Effector CD4-positive, alpha-beta T cell (primary cell): Measurements from ENCODE around the gene USP25.

Experiments
- DNase-seq: peaks from one replicate; pipeline ENCODE4 v3.0.0-alpha.2; 2020
- total RNA-seq: gene quantifications from one replicate; lab custom pipeline; 2026; lab: John Stamatoyannopoulos, UW

The USP25 gene, protein sequence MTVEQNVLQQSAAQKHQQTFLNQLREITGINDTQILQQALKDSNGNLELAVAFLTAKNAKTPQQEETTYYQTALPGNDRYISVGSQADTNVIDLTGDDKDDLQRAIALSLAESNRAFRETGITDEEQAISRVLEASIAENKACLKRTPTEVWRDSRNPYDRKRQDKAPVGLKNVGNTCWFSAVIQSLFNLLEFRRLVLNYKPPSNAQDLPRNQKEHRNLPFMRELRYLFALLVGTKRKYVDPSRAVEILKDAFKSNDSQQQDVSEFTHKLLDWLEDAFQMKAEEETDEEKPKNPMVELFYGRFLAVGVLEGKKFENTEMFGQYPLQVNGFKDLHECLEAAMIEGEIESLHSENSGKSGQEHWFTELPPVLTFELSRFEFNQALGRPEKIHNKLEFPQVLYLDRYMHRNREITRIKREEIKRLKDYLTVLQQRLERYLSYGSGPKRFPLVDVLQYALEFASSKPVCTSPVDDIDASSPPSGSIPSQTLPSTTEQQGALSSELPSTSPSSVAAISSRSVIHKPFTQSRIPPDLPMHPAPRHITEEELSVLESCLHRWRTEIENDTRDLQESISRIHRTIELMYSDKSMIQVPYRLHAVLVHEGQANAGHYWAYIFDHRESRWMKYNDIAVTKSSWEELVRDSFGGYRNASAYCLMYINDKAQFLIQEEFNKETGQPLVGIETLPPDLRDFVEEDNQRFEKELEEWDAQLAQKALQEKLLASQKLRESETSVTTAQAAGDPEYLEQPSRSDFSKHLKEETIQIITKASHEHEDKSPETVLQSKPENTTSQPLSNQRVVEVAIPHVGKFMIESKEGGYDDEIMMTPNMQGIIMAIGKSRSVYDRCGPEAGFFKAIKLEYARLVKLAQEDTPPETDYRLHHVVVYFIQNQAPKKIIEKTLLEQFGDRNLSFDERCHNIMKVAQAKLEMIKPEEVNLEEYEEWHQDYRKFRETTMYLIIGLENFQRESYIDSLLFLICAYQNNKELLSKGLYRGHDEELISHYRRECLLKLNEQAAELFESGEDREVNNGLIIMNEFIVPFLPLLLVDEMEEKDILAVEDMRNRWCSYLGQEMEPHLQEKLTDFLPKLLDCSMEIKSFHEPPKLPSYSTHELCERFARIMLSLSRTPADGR
- total RNA-seq = 130 reads per million, percentile 87 among the genes with 10 or more reads in this experiment

DNA sequence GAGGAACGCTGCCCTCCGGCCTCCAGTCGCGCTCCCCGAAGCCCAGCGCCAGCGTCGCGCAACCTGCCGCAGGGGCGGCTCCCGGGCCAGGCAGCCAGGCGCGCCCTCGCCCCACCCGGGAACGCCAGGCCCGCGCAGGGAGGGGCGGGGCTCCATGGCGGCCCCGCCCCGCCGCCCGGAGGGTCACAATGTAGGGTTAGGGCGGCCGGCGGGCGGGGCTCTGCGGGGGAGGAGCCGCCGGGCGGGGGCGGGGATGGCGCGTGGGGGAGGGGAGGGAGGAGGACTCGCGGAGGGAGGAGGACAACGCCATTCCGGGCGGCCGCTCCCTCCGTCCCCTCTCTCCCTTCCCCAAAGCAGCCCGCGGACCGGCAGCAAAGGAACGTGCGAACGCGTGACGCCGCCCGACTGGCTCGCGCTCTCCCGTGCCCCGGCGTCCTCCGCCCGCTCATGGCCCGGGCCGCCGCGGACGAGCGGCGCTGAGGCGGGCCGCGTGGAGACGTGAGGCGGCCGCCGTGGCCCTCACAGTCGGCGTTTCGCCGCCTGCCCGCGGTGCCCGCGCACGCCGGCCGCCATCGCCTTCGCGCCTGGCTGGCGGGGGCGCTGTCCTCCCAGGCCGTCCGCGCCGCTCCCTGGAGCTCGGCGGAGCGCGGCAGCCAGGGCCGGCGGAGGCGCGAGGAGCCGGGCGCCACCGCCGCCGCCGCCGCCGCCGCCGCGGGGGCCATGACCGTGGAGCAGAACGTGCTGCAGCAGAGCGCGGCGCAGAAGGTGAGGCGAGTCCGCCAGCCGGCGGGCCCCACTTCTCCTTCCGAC, at the start of gene USP25:
USP25 (plus strand) TSS at position 309 of the 810 bp plus-strand sequence; CDS start at position 721, 412 bp downstream.
- DNase-seq = peak; percentile 82

DNA sequence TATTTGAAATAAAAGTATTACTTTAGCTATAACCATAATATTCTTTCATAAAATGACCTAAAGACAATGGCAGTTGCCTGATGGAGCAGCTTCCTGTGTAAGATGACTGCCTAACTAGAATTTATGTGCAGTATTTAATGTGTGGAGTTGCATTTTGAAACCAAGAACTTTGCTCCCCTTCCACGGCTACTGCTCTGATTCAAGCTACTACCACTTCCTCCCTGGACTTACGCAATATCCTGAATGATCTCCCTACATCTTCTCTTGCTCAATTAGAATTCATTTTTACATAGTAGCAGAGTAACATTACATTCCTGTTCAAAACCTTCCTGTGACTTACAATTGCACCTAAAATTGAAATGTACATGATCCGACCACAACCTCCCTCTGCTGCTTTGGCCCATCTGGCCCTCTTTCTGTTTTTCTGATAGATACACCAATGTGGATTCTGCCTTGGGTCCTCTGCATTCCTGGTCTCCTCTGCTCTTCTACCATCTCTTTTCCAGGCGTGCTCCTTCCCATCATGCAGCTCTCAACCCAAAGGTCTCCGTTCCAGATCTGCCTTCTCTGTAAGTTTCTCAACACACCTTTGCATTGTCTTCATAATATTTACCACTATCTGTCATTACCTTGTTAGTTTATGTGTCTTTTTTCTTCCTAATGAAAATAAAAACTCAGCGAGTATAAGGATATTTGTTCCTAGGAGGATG, 47.4 kb upstream of the USP25 start:
- DNase-seq = no peak

DNA sequence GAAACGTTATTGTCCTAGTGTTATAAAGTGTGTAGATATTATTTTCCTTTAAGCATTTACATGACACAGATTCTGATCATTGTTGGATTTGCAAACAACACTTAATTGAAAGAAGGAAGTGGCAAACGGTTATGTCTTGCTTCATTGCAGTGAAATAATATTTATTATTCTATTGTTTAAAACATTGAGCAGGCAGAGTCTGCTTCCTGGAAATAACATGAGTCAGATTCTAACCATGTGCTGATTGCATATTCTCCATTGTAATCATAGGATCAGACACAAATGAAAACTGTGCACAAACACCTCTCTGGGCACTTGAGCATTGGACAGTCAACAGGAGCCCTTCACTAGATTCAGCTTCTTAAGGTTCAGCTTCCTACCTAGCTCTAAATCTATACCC, 46.8 kb upstream of the USP25 start:
- no peak for DNase-seq

DNA sequence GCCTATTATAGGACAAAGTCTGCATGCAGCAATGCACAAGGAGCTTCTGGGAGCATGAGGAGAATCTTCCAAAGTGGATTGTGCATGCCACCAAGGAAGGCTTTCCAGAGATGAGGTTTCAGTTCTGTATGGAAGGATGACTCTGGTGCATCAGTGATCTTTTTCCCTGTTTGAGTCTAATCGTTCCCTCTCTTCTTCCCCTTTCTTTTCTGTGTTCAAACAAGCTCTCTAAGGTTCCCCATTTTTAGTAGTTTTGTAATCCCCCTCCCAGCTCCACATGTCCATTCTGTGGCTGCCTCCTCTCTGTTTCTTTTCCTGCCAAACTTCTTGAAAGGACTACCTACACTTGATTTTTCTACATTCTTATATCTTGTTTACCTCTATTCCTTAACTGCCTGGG, 43.3 kb upstream of the USP25 start:
- no peak for DNase-seq

DNA sequence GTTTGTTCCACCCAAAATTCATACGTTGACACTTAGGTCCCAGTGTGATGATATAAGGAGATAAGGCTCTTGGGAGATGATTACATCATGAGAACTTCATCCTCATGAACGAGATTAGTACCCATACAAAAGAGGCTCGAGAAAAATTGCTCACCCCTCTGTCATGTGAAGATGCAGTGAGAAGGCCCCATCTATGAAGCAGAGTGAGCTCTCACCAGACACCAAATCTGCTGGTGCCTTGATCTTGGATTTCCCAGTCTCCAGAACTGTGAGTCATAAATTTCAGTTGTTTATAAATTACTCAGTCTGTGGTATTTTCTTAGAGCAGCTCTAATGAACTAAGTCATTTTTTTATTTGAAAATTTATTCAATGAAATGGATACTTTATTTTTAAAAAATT, 42.6 kb upstream of the USP25 start:
- no peak for DNase-seq

DNA sequence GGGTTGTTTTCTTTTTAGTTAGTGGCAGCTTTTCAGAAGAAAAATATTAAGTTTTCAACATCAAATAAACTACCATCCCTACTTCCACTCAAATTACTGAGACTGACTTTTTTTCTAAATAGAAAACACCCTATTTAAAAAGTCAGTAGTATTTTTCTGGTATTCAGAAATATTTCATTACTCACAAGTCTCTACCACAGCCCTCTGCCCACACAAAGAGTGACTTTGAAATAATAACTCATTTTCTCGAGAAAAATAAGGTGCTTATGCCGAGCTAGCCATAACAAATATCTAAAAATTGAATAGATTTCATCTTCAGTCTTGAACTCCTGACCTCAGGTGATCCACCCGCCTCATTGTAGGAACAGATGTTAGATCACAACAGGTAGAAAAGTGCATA, 41.8 kb upstream of the USP25 start:
- no peak for DNase-seq

DNA sequence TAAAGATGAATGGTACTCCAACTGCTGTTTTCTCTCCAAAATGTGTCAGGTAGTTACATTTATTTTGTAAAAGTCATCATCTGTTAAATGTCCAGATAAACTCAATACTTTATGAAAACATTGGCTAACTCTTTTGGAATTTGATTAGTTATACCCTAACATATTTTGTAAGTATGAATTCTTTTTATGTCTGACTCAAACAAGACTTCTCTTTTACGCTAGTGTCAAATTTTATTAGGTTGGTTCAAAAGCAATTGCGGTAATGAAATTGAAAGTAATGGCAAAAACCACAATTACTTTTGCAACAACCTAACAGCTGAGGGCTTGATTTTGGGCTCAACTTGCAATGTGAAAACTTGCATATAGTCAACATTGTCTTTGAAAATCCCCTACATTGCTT, 41.0 kb upstream of the USP25 start:
- DNase-seq = no peak

DNA sequence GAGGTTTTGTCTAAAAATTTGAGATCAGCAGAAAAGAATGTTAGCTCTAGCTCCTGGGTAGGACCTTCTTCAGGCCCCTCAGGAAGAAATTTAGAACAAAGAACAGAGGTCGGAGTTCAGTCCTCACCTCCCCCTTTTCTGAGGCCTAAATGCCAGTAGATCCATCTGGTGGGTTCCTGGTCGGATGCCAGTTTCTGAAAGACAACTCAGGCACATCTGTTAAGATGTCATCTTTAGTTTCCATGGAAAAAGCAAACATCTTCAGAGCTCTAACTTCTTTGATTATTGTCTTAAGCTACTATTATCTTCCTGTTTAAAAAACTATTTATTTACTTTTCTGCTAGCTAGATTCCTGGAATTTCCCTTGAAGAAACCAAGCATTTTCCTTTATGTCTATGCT, 37.1 kb upstream of the USP25 start:
- no peak for DNase-seq

DNA sequence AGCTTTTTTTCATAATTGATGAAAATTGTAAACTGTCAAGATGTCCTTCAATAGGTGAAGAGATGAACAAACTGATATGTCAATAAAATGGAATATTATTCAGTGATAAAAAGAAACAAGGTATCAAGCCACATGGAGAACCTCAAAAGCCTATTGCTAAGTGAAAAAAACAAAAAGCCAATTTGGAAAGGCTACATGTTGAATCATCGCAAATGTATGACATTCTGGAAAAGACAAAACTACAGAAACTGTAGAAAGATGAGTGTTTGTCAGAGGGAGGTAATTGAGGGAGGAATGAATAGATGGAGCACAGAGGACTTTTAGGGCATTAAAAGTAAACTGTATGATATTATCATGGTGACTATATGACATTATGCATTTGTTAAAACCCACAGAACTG, 34.5 kb upstream of the USP25 start:
- DNase-seq = no peak

DNA sequence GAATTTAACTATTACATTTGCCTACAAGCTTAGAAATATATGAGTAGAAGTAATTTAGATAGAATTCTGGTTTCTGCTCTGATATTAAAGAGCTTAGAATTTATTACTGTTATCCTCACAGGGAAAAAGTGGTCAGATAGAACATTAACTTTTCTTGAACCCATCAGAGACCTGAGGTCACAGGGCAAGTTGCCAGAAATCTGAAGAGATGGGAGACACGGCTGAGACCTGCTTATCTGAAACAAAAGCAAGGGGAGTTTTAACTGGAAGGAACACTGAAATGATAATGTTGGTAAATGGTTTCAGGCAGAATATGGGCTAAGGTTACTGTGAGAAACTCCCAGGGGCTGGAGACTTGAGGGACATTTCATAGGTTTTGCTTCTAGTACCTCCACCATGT, 28.0 kb upstream of the USP25 start:
- no peak for DNase-seq

DNA sequence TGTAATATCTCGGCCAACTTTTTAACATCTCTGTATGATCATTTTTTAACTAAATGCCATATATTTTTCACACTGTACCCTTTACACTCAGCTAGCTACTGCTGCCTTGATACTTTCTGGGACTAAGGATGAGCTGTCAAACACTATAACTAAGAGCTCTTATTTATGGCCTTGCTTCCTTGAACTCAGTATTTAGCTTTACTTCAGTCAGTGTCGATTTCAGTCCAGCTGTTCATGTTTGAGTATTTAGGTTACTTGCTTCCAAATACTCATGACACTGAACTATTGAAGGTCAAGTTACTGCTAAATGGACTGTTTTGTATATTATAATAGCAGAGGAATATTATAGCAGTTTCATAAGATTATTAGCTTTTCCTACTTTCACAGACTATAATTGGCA, 25.9 kb upstream of the USP25 start:
- DNase-seq = no peak

DNA sequence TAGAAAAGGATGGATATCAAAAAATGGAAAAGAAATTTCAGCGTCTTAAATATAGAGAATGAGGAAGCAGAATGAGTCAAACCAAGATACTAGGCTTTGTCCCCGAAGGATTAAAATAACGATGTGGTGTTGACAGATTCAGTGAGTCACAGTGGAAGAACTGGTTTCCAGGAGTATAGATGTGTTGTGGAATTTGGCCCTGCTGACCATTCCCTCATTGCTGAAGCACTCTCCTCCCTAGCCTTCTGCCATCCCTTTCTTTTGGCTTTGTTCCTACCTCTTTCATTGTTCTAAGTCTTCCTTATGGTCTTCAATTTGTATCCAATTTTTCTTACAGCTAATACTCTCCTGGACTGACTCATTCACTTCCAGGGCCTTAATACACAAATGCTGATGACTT, 23.1 kb upstream of the USP25 start:
- no peak for DNase-seq

DNA sequence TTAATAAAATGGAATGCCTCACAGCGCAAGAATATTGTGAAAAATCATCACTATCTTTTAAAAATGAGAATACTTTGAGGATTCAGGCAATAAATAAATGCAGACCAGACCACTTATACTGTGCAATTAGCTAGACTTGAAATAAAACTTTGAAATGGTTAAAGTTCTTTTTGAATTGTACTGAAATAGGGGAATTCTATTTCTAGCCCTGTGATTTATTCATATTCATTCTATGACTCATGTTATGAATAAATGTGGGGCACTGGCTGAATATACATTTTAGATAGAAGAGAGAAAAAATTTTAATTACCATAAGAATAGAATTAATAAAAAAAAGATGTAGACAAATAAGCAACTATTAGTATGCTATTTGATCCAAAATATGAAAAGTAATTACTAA, 16.4 kb upstream of the USP25 start:
- DNase-seq = no peak

DNA sequence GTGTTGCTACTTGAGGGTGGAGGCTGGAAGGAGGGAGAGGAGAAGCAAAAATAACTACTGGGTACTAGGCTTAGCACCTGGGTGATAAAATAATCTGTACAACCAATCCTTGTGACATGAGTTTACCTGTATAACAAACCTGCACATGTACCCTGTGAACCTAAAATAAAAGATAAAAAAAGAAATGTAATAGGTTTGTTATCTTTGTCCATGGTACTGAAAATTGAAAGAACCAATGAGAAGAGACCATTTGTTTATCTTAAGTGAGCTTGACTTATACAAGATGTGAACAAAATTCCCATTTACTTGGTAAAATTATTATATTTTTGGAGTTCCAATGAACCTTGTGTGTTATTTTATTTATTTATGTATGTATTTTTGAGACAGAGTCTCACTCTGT, 11.1 kb upstream of the USP25 start:
- DNase-seq = no peak

DNA sequence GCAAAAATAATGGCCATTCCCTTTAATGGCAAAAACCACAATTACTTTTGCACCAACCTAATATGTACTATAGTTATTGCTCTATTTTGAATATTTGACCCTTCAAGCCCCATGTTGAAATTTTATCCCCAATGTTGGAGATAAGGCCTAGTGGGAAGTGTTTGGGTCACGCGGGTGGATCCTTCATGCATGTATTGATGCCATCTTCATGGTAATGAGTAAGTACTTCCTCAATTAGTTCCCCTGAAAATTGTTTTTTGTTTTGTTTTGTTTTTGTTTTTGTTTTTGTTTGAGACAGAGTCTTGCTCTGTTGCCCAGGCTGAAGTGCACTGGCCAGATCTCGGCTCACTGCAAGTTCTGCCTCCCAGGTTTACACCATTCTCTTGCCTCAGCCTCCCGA, 9.8 kb upstream of the USP25 start:
- DNase-seq = no peak

DNA sequence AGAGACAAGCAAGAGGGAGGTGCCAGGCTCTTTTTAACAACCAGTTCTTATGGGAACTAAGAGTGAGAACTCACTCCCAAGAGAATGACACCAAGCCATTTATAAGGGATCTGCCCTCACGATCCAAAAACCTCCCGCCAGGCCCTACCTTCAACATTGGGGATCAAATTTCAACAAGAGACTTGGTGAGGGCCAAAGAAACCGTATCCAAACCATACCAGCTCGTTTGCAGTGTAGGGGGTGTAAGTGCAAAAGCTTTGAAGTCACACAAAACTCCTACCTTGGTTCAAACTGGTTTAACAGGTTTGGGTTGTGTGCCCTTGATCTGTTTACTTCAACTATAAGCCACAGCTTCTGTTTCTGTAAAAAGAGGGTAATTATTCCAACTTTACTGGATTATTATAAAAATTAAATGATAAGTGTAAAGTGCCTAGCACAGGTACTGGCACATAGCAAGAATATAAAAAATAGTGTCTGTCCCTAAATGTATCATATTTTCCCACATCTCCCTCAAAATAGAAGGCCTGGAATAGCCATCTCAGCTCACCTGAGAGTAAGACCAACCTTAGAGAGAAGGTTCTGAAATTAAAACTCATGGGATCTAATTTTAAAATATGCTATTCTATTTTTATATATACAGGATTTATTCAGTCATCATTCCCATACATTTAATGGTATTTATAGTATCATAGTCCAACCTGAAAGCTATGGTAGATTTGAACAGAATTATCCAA, 7.0 kb upstream of the USP25 start:
- no peak for DNase-seq

DNA sequence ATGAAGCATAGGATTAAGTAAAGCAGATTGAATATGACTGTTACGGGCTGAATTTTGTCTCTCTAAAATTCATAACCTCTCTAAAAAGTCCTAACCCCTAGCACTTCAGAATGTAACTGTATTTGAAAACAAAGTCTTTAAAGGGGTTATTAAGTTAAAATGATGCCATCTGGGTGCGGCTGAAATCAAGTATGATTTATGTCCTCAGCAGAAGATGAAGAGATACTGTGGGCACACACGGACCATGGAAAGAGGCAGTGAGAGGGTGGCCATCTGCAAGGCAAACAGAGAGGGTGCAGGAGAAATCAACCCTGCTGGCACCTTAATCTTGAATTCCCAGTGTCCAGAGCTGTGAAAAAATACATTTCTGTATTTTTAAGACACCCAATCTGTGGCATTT, 3.8 kb upstream of the USP25 start:
- no peak for DNase-seq

DNA sequence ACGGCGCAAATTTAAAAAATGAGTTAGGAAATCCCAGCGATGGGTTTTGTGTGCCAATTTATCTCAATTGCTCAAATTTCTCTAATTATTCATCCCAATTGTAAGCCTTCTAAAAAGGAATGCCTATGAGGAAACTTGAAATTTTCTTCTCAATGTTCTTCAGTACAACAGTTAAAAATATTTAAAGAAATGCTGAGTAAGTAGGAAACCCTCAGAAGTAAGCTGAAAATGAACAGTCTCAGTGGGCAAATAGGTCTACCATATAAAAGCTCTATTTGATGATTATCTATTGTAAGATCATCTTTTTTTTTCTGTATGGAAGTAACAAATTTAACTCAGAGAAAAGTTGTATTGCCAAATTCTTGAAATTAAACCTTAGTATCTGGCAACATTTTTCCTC, 1.7 kb upstream of the USP25 start:
- DNase-seq = no peak

DNA sequence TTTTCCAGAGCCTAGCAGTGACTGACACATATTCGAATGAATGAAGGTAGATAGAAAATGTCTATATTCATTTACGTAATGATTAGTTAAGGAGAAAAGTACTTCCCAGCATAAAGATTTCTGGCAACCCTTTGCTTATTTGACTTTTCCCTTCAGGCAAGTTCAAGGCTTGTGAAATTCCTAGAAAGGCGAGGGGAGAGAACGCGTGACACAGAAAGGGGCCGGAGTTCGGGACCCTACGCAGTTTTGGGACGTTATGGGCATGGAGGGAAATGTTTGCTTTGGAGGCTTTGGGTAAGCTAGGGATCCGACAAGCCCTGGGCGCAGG, 472 bp upstream of the USP25 start:
- no peak for DNase-seq

DNA sequence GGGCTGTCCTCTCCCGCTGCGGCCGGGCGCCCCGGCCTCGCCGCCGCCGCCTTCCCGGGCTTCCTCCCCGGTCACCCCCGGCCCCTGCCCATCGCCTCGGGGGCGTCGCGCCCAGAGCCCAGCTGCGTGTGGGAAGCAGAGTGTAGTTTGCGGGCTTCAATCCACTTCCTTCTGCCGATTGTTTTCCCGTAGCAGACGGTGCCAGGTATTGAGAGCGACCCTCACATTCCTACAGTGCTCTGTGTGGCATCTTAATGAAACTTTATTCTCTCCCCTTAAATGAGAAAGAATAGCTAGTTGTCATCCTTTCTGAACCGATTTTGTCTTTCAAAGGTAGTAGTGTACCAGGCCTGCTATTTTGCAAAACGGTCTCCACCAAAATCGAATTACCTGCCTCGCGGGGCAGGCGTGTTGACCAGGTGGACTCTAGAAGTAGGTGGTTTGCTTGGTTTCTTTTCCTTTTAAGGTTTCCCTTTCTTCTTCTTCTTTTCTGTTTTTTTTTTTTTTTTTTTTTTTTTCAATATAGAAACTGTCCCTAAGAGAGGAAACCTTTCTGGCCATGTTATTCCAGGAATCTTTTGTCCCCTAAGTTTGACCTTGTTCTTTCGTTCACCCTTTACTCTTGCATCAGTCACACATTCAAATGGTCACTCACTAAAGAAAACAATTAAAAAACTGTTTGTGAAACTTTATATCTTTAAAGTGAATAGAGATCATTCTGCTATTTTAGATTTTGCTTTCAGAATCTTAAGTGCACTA, 881 bp downstream of the USP25 start:
- no peak for DNase-seq

DNA sequence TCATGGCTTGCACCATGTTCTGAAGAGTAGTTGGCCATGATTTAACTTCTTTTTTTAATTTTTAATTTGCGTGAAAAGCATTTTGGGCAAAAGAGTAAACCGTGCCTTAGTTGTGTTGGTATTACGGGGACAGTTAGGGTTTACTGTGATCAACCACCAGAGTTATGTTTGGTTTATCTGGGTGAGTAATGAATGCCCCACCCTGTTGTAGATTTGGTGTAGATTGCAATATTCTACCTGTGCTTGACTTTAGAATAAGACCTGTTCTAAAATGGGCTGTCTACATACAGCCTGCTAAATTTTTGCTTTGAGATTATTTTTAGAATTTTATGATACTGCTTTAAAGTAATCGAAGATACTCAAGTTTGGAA, 1.4 kb downstream of the USP25 start:
- DNase-seq = no peak
